Muscle of leg (tissue), 11 donors: ENCODE measurements around the gene PCDHGB4. TPM values are rescaled to one million over a fixed set of nuclear protein-coding genes. Genes with fewer than 3 reads are reported as not detected.
"Not testable (repeated sequence)": the region's sequence is repeated elsewhere in the genome, so short reads cannot be mapped to it uniquely, and the experiment has no call there.

Source experiments
- DNase-seq: peaks from one replicate; pipeline ENCODE4 v3.0.0; 2013
- H3K27ac ChIP-seq: one replicate; pipeline ENCODE4 v1.5.1; 2013; ENCODE audit warnings: mild to moderate bottlenecking, low read length, control low read depth
- H3K27me3 ChIP-seq: one replicate; pipeline ENCODE4 v1.6.1; 2013; ENCODE audit warnings: low read length; ENCODE audit not compliant: control insufficient read depth, insufficient read depth
- H3K36me3 ChIP-seq: one replicate; pipeline ENCODE4 v1.6.1; 2013; ENCODE audit warnings: low read length; ENCODE audit not compliant: control insufficient read depth, insufficient read depth
- H3K4me1 ChIP-seq: one replicate; pipeline ENCODE4 v1.6.1; 2013; ENCODE audit warnings: low read length; ENCODE audit not compliant: control insufficient read depth, insufficient read depth
- H3K4me3 ChIP-seq: one replicate; pipeline ENCODE4 v1.5.1; 2013; ENCODE audit warnings: low read length, control low read depth
- H3K9me3 ChIP-seq: replicated peaks from 2 replicates; pipeline ENCODE4 v1.6.1; 2013; ENCODE audit warnings: low read depth, low read length; ENCODE audit not compliant: control insufficient read depth
- WGBS: methylation state at CpG from one replicate; pipeline ENCODE4 v1.1.5; 2013; ENCODE audit warnings: missing lambda C conversion rate; ENCODE audit not compliant: insufficient coverage; 5-methylcytosine and 5-hydroxymethylcytosine counted together
- polyA plus RNA-seq, 8 donors: library from polyadenylated mRNA; unstranded; fragments of 120-200 nt; gene quantifications; one replicate each; pipeline versions ENCODE4 v1.2.1 to v1.2.3, GENCODE V29; 2013; ENCODE audit warnings: inconsistent platforms in 1 of 8, low replicate concordance in 1 of 8; ENCODE audit not compliant: insufficient read length in 8 of 8, insufficient read depth in 1 of 8
- total RNA-seq: library from RNA; stranded (reverse); fragments of 120-200 nt; gene quantifications from one replicate; pipeline ENCODE4 v1.2.4, GENCODE V29; 2013

The PCDHGB4 gene
- total and polyA plus RNA-seq, 9 donors, result 1.7 to 4.2 (median 2.5) TPM

DNA sequence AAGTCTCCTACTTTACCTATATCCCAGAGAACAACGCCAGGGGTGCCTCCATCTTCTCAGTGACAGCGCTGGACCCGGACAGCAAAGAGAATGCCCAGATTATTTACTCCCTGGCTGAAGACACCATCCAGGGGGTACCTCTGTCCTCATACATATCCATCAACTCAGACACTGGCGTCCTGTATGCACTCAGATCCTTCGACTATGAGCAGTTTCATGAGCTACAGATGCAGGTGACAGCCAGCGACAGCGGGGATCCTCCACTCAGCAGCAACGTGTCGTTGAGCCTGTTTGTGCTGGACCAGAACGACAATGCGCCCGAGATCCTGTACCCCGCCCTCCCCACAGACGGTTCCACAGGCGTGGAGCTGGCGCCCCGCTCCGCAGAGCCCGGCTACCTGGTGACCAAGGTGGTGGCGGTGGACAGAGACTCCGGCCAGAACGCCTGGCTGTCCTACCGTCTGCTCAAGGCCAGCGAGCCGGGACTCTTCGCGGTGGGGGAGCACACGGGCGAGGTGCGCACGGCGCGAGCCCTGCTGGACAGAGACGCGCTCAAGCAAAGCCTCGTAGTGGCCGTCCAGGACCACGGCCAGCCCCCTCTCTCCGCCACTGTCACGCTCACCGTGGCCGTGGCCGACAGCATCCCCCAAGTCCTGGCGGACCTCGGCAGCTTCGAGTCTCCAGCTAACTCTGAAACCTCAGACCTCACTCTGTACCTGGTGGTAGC, 27.2 kb downstream of the PCDHGB4 start:
- DNase-seq, H3K4me1 ChIP-seq, H3K4me3 ChIP-seq, H3K36me3 ChIP-seq, H3K27ac ChIP-seq: not testable (repeated sequence)
- H3K27me3 ChIP-seq, result peaks cover 22% of the 10 kb centered on the region
- WGBS, result 19% methylated on average over 33 of the region's 46 CpGs
- peaks cover 76% of the 10 kb centered on the region for H3K9me3 ChIP-seq

GRCh38 chr5:141415275-141415618, 27.7 kb downstream of the PCDHGB4 start:
- not testable (repeated sequence) for H3K27ac ChIP-seq, DNase-seq, H3K36me3 ChIP-seq, H3K4me1 ChIP-seq, H3K4me3 ChIP-seq
- 23% methylated on average over 11 of the region's 24 CpGs for WGBS
- Histone ChIP-seq H3K9me3 (peaks cover 74% of the 10 kb centered on the region), H3K27me3 (peaks cover 19% of the 10 kb centered on the region)

GRCh38 chr5:141417494-141418172, 30.1 kb downstream of the PCDHGB4 start, which contains the start of gene PCDHGB7:
TSS of gene PCDHGB7 (plus strand) at chr5:141417677. CDS start at chr5:141417860, 183 bp downstream.
- 7% methylated on average over 33 of the region's 47 CpGs for WGBS
- peak within 1 kb of the TSS; percentile 24 for H3K27ac ChIP-seq
- H3K4me3 ChIP-seq, result peak within 1 kb of the TSS; percentile 35
- not testable (repeated sequence) for H3K36me3 ChIP-seq, H3K4me1 ChIP-seq
- peaks cover 29% of the 10 kb centered on the region for H3K27me3 ChIP-seq
- DNase-seq, result peak; percentile 67
- H3K9me3 ChIP-seq, result peaks cover 84% of the 10 kb centered on the region

DNA sequence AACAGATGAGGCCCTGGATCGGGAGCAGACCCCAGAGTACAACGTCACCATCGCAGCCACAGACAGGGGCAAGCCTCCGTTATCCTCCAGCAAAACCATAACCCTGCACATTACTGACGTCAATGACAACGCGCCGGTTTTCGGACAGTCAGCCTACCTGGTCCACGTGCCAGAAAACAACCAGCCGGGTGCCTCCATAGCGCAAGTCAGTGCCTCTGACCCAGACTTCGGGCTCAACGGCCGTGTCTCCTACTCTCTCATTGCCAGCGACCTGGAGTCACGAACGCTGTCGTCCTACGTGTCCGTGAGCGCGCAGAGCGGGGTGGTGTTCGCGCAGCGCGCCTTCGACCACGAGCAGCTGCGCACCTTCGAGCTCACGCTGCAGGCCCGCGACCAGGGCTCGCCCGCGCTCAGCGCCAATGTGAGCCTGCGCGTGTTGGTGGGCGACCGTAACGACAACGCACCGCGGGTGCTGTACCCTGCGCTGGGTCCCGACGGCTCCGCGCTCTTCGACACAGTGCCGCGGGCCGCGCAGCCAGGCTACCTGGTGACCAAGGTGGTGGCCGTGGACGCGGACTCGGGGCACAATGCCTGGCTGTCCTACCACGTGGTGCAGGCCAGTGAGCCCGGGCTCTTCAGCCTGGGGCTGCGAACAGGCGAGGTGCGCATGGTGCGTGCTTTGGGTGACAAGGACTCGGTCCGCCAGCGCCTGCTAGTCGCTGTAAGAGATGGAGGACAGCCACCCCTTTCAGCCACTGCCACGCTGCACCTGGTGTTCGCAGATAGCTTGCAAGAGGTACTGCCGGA, 31.8 kb downstream of the PCDHGB4 start:
- H3K27me3 ChIP-seq, result peaks cover 32% of the 10 kb centered on the region
- H3K9me3 ChIP-seq, result peaks cover 81% of the 10 kb centered on the region
- WGBS, result 21% methylated on average over 70 of the region's 74 CpGs
- no peak for DNase-seq
- H3K27ac ChIP-seq, result no peak overlapping the region
- peaks cover 2% of the 10 kb centered on the region for H3K4me1 ChIP-seq
- no peaks in the 10 kb centered on the region for H3K36me3 ChIP-seq
- no peak overlapping the region for H3K4me3 ChIP-seq

- Histone ChIP-seq H3K4me1 (peaks cover 2% of the 10 kb centered on the region), H3K27ac (no peak within 1 kb of the TSS), H3K27me3 (peaks cover 28% of the 10 kb centered on the region), H3K36me3 (no peaks in the 10 kb centered on the region), H3K4me3 (peak within 1 kb of the TSS; percentile 16), H3K9me3 (peaks cover 83% of the 10 kb centered on the region)
- DNase-seq, result peak; percentile 43
- WGBS, result 7% methylated on average over 25 of the region's 42 CpGs
Observed at GRCh38 chr5:141420855-141421488, 33.5 kb downstream of the PCDHGB4 start, which contains the start of gene PCDHGA11. TSS of gene PCDHGA11 (plus strand) at chr5:141421051. CDS start at chr5:141421228, 177 bp downstream.

GRCh38 chr5:141421489-141421855, 34.0 kb downstream of the PCDHGB4 start:
- peaks cover 83% of the 10 kb centered on the region for H3K9me3 ChIP-seq
- H3K27me3 ChIP-seq, result peaks cover 31% of the 10 kb centered on the region
- peaks cover 2% of the 10 kb centered on the region for H3K4me1 ChIP-seq
- H3K4me3 ChIP-seq, result peak overlapping the region; percentile 16
- WGBS, result 9% methylated on average over 11 of the region's 13 CpGs
- H3K27ac ChIP-seq, result no peak overlapping the region
- no peaks in the 10 kb centered on the region for H3K36me3 ChIP-seq
- DNase-seq, result no peak

DNA sequence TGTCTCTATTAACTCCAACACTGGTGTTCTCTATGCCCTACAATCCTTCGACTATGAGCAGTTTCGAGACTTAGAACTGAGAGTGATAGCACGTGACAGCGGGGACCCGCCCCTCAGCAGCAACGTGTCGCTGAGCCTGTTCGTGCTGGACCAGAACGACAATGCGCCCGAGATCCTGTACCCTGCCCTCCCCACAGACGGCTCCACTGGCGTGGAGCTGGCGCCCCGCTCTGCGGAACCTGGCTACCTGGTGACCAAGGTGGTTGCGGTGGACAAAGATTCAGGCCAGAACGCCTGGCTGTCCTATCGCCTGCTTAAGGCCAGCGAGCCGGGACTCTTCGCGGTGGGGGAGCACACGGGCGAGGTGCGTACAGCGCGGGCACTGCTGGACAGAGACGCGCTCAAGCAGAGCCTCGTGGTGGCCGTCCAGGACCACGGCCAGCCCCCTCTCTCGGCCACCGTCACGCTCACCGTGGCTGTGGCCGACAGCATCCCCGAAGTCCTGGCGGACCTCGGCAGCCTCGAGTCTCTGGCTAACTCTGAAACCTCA, 35.3 kb downstream of the PCDHGB4 start:
- 18% methylated on average over 42 of the region's 42 CpGs for WGBS
- no peaks in the 10 kb centered on the region for H3K36me3 ChIP-seq
- H3K4me1 ChIP-seq, result no peaks in the 10 kb centered on the region

GRCh38 chr5:141427783-141428426, 40.4 kb downstream of the PCDHGB4 start:
- 32% methylated on average over 53 of the region's 53 CpGs for WGBS
- Histone ChIP-seq H3K4me3 (no peak overlapping the region), H3K36me3 (no peaks in the 10 kb centered on the region), H3K27me3 (peaks cover 19% of the 10 kb centered on the region), H3K27ac (no peak overlapping the region), H3K4me1 (no peaks in the 10 kb centered on the region), H3K9me3 (peaks cover 83% of the 10 kb centered on the region)
- no peak for DNase-seq

More for the DNA sequence above, 35.3 kb downstream of the PCDHGB4 start:
- peaks cover 91% of the 10 kb centered on the region for H3K9me3 ChIP-seq
- H3K4me3 ChIP-seq, result no peak overlapping the region
- DNase-seq, result no peak
- H3K27ac ChIP-seq, result no peak overlapping the region
- H3K27me3 ChIP-seq, result peaks cover 31% of the 10 kb centered on the region

DNA sequence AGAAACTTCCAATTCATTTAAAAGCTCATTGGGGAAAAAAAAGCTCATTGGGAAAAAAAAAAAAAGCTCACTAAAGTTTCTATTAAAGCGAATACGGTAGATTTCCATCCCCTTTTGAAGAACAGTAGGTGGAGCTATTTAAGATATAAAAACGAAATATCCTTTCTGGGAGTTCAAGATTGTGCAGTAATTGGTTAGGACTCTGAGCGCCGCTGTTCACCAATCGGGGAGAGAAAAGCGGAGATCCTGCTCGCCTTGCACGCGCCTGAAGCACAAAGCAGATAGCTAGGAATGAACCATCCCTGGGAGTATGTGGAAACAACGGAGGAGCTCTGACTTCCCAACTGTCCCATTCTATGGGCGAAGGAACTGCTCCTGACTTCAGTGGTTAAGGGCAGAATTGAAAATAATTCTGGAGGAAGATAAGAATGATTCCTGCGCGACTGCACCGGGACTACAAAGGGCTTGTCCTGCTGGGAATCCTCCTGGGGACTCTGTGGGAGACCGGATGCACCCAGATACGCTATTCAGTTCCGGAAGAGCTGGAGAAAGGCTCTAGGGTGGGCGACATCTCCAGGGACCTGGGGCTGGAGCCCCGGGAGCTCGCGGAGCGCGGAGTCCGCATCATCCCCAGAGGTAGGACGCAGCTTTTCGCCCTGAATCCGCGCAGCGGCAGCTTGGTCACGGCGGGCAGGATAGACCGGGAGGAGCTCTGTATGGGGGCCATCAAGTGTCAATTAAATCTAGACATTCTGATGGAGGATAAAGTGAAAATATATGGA, 43.0 kb downstream of the PCDHGB4 start, which contains the start of gene PCDHGA12:
PCDHGA12 (plus strand) TSS at position 176 of the 782 bp plus-strand sequence; CDS start at position 429, 253 bp downstream.
- Histone ChIP-seq H3K27me3 (peaks cover 13% of the 10 kb centered on the region), H3K36me3 (no peaks in the 10 kb centered on the region), H3K9me3 (peaks cover 71% of the 10 kb centered on the region), H3K4me1 (no peaks in the 10 kb centered on the region), H3K27ac (no peak within 1 kb of the TSS), H3K4me3 (peak within 1 kb of the TSS; percentile 9)
- 11% methylated on average over 30 of the region's 33 CpGs for WGBS
- DNase-seq, result peak; percentile 62
